K562 (cell line): Measurements from ENCODE around the gene COL15A1. TPM values are rescaled to one million over a fixed set of nuclear protein-coding genes. Genes with fewer than 3 reads are reported as not detected.

Experiments
- ATF3 ChIP-seq, 2 experiments: fragments of 450-650 bp in 1 of 2; sonication (generic) in 1 of 2; formaldehyde crosslinking in 1 of 2; IDR thresholded peaks in 1 of 2; conservative IDR thresholded peaks in 1 of 2; 2 replicates each; pipeline versions ENCODE4 v1.6.1 to v1.8.1; 2016 to 2023; ENCODE audit warnings: mild to moderate bottlenecking in 2 of 2, moderate library complexity in 2 of 2, inconsistent platforms in 1 of 2, missing genetic modification reagents in 1 of 2
- CC2D1A ChIP-seq: fragments of 450-650 bp; IDR thresholded peaks from 2 replicates; pipeline ENCODE4 v1.6.1; 2017; ENCODE audit warnings: mild to moderate bottlenecking
- CREBBP ChIP-seq: IDR thresholded peaks from one replicate; pipeline ENCODE4 v1.6.1; 2012; ENCODE audit warnings: low read depth, mild to moderate bottlenecking, control low read depth, inconsistent platforms, low read length
- HCFC1 ChIP-seq: IDR thresholded peaks from 2 replicates; pipeline ENCODE4 v1.6.1; 2012; ENCODE audit warnings: low read depth, low read length, improper control_type of control experiment
- HES1 ChIP-seq: fragments of 450-650 bp; IDR thresholded peaks from 2 replicates; pipeline ENCODE4 v1.6.1; 2016; ENCODE audit warnings: low read depth, mild to moderate bottlenecking, moderate library complexity
- NFATC3 ChIP-seq: fragments of 450-650 bp; IDR thresholded peaks from 2 replicates; pipeline ENCODE4 v1.6.1; 2017; ENCODE audit warnings: mild to moderate bottlenecking
- RBM25 ChIP-seq: fragments of 200-400 bp; formaldehyde crosslinking; IDR thresholded peaks from 2 replicates; pipeline ENCODE4 v1.6.1; 2018; ENCODE audit warnings: low read length, low read depth, moderate library complexity; ENCODE audit not compliant: severe bottlenecking
- TCF7 ChIP-seq: sonication (generic); IDR thresholded peaks from 2 replicates; pipeline ENCODE4 v1.6.1; 2016; ENCODE audit warnings: antibody characterized with exemption, borderline replicate concordance
- TSHZ1 ChIP-seq: fragments of 250-450 bp; sonication (Bioruptor Pico); IDR thresholded peaks from 2 replicates; pipeline ENCODE4 v1.4.0; 2020; ENCODE audit warnings: mild to moderate bottlenecking, moderate library complexity
- VEZF1 ChIP-seq: fragments of 200-800 bp; sonication (Bioruptor generic); IDR thresholded peaks from 2 replicates; pipeline ENCODE4 v1.6.1; 2017; ENCODE audit warnings: missing genetic modification characterization, missing compliant biosample characterization
- ZBTB34 ChIP-seq: fragments of 250-450 bp; sonication (Bioruptor Pico); IDR thresholded peaks from 2 replicates; pipeline ENCODE4 v1.8.0; 2021; ENCODE audit warnings: mild to moderate bottlenecking, moderate library complexity
- ZBTB7A ChIP-seq: IDR thresholded peaks from 2 replicates; pipeline ENCODE4 v1.6.1; 2011; ENCODE audit warnings: low read depth, mild to moderate bottlenecking, low read length, moderate library complexity, borderline replicate concordance; ENCODE audit not compliant: control insufficient read depth
- ZHX1 ChIP-seq: fragments of 150-350 bp; conservative IDR thresholded peaks from 2 replicates; pipeline ENCODE4 v1.6.1; 2014; ENCODE audit warnings: low read length
- ZNF121 ChIP-seq: sonication (generic); formaldehyde crosslinking; conservative IDR thresholded peaks from 2 replicates; pipeline ENCODE4 v1.8.0; 2022; ENCODE audit warnings: missing genetic modification reagents
- ZNF217 ChIP-seq: sonication (generic); formaldehyde crosslinking; IDR thresholded peaks from 2 replicates; pipeline ENCODE4 v1.8.0; 2022; ENCODE audit warnings: mild to moderate bottlenecking, missing genetic modification reagents
- ZNF76 ChIP-seq: fragments of 250-450 bp; sonication (Bioruptor Pico); IDR thresholded peaks from 2 replicates; pipeline ENCODE4 v1.4.0; 2020; ENCODE audit warnings: mild to moderate bottlenecking, moderate library complexity, borderline replicate concordance
- polyA plus RNA-seq, 8 experiments: library from polyadenylated mRNA; depleted of rRNA in 4 of 8; stranded (reverse) in 5 of 8; unstranded in 3 of 8; fragments of >200 nt; fragmentation: Nextera tagmentation in 2 of 8; fragmentation: Illumina TruSeq in 1 of 8; extraction: Ambion mirVana in 2 of 8; extraction: Trizol in 1 of 8; gene quantifications; 2 replicates each; pipeline versions ENCODE4 v1.2.1 to v1.2.3, GENCODE V29; 2011 to 2014; ENCODE audit warnings: inconsistent platforms in 1 of 8, missing spikeins in 1 of 8
- total RNA-seq, 7 experiments: library from RNA; depleted of rRNA in 6 of 7; stranded (reverse); fragments of >200 nt in 6 of 7; fragmentation: Illumina TruSeq in 2 of 7; extraction: Trizol in 2 of 7; gene quantifications; 2 replicates each; pipeline versions ENCODE4 v1.2.1 to v1.2.3, GENCODE V29; 2011 to 2021; ENCODE audit warnings: low replicate concordance in 1 of 7

Gene COL15A1
- total and polyA plus RNA-seq, 9 of the 15 experiments (the other 6 are each of a cell fraction or from before 2014, with no cell fraction given), result 0.46 to 5.1 (median 2.6) TPM

GRCh38 chr9:99075246-99075912 lies 131.7 kb downstream of the COL15A1 start (continued):
- TF ChIP-seq ZBTB34 (CRISPR knock-in tag) (no peak), RBM25 (no peak), NFATC3 (no peak), HCFC1 (peak; percentile 4; the same call in 1 of the 2 replicates), TCF7 (no peak), CC2D1A (no peak), ZHX1 (no peak), ZNF76 (CRISPR knock-in tag) (no peak), ZNF217 (no peak), HES1 (no peak), ZNF121 (CRISPR knock-in tag) (0 out of 2 replicates have a peak, but pooled peaks have one; percentile 28), ATF3 (IDR thresholded peaks at IDR 0.05) (peak; percentile 53; the same call in 1 of the 2 replicates), ATF3 (CRISPR knock-in tag; conservative IDR thresholded peaks at IDR 0.05) (no peak), VEZF1 (CRISPR knock-in tag) (peak; percentile 74), ZBTB7A (peak; percentile 77; the same call in 1 of the 2 replicates), CREBBP (no peak), TSHZ1 (CRISPR knock-in tag) (no peak; the same call in 1 of the 2 replicates)
